ENCODE measurements around the gene SS18. TPM values are rescaled to one million over a fixed set of nuclear protein-coding genes. Genes with fewer than 3 reads are reported as not detected.
A peak's percentile ranks its signal among the peaks of the same experiment; 100 is the strongest.

The SS18 gene
- total and polyA plus RNA-seq, 5 experiments from 2014 or later, result 28.3 to 85.7 (median 36.4) TPM

- POLR2A ChIA-PET, result no interaction called here
- H3K36me3 Mint-ChIP-seq, result peaks cover 15 to 90% (median 35%) of the 10 kb centered on the region in 3 donors
- DNase-seq (no peak), ATAC-seq (no peak)
- H3K9me3 Mint-ChIP-seq, result peaks cover 0 to 3% (median 0%) of the 10 kb centered on the region in 9 donors
- H3K4me1 Mint-ChIP-seq, result peaks cover 0 to 5% (median 0%) of the 10 kb centered on the region in 4 donors
- no peaks in the 10 kb centered on the region for H3K27me3 Mint-ChIP-seq
- no peak overlapping the region for H3K4me3 Mint-ChIP-seq
- no peak overlapping the region for H3K27ac Mint-ChIP-seq
Measured at GRCh38 chr18:26017929-26018328, 72.5 kb downstream of the SS18 start.

GRCh38 chr18:26014462-26014861, 76.0 kb downstream of the SS18 start:
- peaks cover 14 to 72% (median 29%) of the 10 kb centered on the region in 3 donors for H3K36me3 Mint-ChIP-seq
- H3K27me3 Mint-ChIP-seq, result no peaks in the 10 kb centered on the region
- H3K27ac Mint-ChIP-seq, result no peak overlapping the region
- peaks cover 0 to 3% (median 0%) of the 10 kb centered on the region in 4 donors for H3K4me1 Mint-ChIP-seq
- no peak for ATAC-seq
- H3K4me3 Mint-ChIP-seq, result no peak overlapping the region
- POLR2A ChIA-PET, result no interaction called here
- H3K9me3 Mint-ChIP-seq, result peaks cover 0 to 3% (median 0%) of the 10 kb centered on the region in 9 donors
- DNase-seq, result no peak

GRCh38 chr18:26008619-26009018, 81.8 kb downstream of the SS18 start:
- POLR2A ChIA-PET, result no interaction called here
- Mint-ChIP-seq H3K27me3 (peaks cover 0 to 1% (median 0%) of the 10 kb centered on the region in 5 donors), H3K27ac (no peak overlapping the region), H3K9me3 (peaks cover 0 to 7% (median 0%) of the 10 kb centered on the region in 9 donors), H3K4me3 (no peak overlapping the region), H3K4me1 (no peaks in the 10 kb centered on the region), H3K36me3 (peaks cover 8 to 20% (median 8%) of the 10 kb centered on the region in 3 donors)
- DNase-seq (no peak), ATAC-seq (no peak)

- POLR2A ChIA-PET, result no interaction called here
Measured at GRCh38 chr18:26008096-26008495, 82.3 kb downstream of the SS18 start.

GRCh38 chr18:26005950-26006349, 84.5 kb downstream of the SS18 start:
- ATAC-seq (no peak), DNase-seq (no peak)
- Mint-ChIP-seq H3K27ac (no peak overlapping the region), H3K4me1 (no peaks in the 10 kb centered on the region), H3K4me3 (no peak overlapping the region), H3K36me3 (peaks cover under 1 to 8% (median 3%) of the 10 kb centered on the region in 3 donors), H3K27me3 (peaks cover 0 to 1% (median 0%) of the 10 kb centered on the region in 5 donors), H3K9me3 (peaks cover 0 to 7% (median 0%) of the 10 kb centered on the region in 9 donors)
- POLR2A ChIA-PET, result no interaction called here

More at GRCh38 chr18:26008096-26008495, 82.3 kb downstream of the SS18 start:
- no peaks in the 10 kb centered on the region for H3K4me1 Mint-ChIP-seq
- peaks cover 0 to 1% (median 0%) of the 10 kb centered on the region in 5 donors for H3K27me3 Mint-ChIP-seq
- peak overlapping the region in 1 of 10 donors; percentile 20 for H3K27ac Mint-ChIP-seq
- H3K4me3 Mint-ChIP-seq, result no peak overlapping the region
- DNase-seq (no peak), ATAC-seq (no peak)
- peaks cover 8 to 15% (median 8%) of the 10 kb centered on the region in 3 donors for H3K36me3 Mint-ChIP-seq
- peaks cover 0 to 7% (median 0%) of the 10 kb centered on the region in 9 donors for H3K9me3 Mint-ChIP-seq

- Mint-ChIP-seq H3K27me3 (peaks cover 0 to 1% (median 0%) of the 10 kb centered on the region in 5 donors), H3K36me3 (peaks cover 0 to 2% (median 0%) of the 10 kb centered on the region in 3 donors), H3K27ac (no peak overlapping the region), H3K4me3 (no peak overlapping the region), H3K4me1 (no peaks in the 10 kb centered on the region), H3K9me3 (peaks cover 0 to 6% (median 0%) of the 10 kb centered on the region in 9 donors)
- POLR2A ChIA-PET, result no interaction called here
- DNase-seq (no peak), ATAC-seq (no peak)
Measured at GRCh38 chr18:26004832-26005231, 85.6 kb downstream of the SS18 start.

GRCh38 chr18:26003817-26004216, 86.6 kb downstream of the SS18 start:
- no peak for DNase-seq
- POLR2A ChIA-PET, result interaction anchor here (0.6 kb wide), 1 partner anchor 13 kb away, joined by 3 read pairs; no protein-coding TSS in a partner anchor
- Mint-ChIP-seq H3K4me3 (no peak overlapping the region), H3K36me3 (peaks cover 2 to 8% (median 8%) of the 10 kb centered on the region in 3 donors), H3K27me3 (peaks cover 0 to 3% (median 0%) of the 10 kb centered on the region in 5 donors), H3K9me3 (peaks cover 0 to 9% (median 1%) of the 10 kb centered on the region in 9 donors), H3K4me1 (no peaks in the 10 kb centered on the region), H3K27ac (no peak overlapping the region)
- no peak for ATAC-seq

- Mint-ChIP-seq H3K9me3 (peaks cover 0 to 11% (median 2%) of the 10 kb centered on the region in 9 donors), H3K36me3 (peaks cover 2 to 12% (median 9%) of the 10 kb centered on the region in 3 donors), H3K4me3 (no peak overlapping the region), H3K27me3 (peaks cover 0 to 3% (median 0%) of the 10 kb centered on the region in 5 donors), H3K4me1 (no peaks in the 10 kb centered on the region), H3K27ac (no peak overlapping the region)
- POLR2A ChIA-PET, result no interaction called here
- ATAC-seq (no peak), DNase-seq (no peak)
Measured at GRCh38 chr18:26003356-26003755, 87.1 kb downstream of the SS18 start.

GRCh38 chr18:26002375-26002910, 88.0 kb downstream of the SS18 start:
- peaks cover 0 to 14% (median 4%) of the 10 kb centered on the region in 9 donors for H3K9me3 Mint-ChIP-seq

GRCh38 chr18:25998461-25998860, 92.0 kb downstream of the SS18 start:
- peaks cover 5 to 12% (median 9%) of the 10 kb centered on the region in 3 donors for H3K36me3 Mint-ChIP-seq
- H3K4me1 Mint-ChIP-seq, result no peaks in the 10 kb centered on the region
- ATAC-seq (no peak), DNase-seq (no peak)
- H3K4me3 Mint-ChIP-seq, result no peak overlapping the region
- no peak overlapping the region for H3K27ac Mint-ChIP-seq
- peaks cover 0 to 3% (median 0%) of the 10 kb centered on the region in 5 donors for H3K27me3 Mint-ChIP-seq
- peaks cover 0 to 15% (median 4%) of the 10 kb centered on the region in 9 donors for H3K9me3 Mint-ChIP-seq
- POLR2A ChIA-PET, result no interaction called here

More at GRCh38 chr18:26002375-26002910, 88.0 kb downstream of the SS18 start:
- Mint-ChIP-seq H3K27me3 (peaks cover 0 to 3% (median 0%) of the 10 kb centered on the region in 5 donors), H3K36me3 (peaks cover 5 to 12% (median 9%) of the 10 kb centered on the region in 3 donors), H3K27ac (no peak overlapping the region), H3K4me1 (no peaks in the 10 kb centered on the region), H3K4me3 (no peak overlapping the region)
- no peak for ATAC-seq
- POLR2A ChIA-PET, result no interaction called here
- DNase-seq, result no peak

- Mint-ChIP-seq H3K36me3 (no peaks in the 10 kb centered on the region), H3K4me3 (no peak overlapping the region), H3K27me3 (peaks cover 0 to 6% (median 3%) of the 10 kb centered on the region in 5 donors), H3K9me3 (peaks cover 0 to 2% (median 0%) of the 10 kb centered on the region in 9 donors), H3K27ac (no peak overlapping the region), H3K4me1 (peaks cover 0 to 7% (median 0%) of the 10 kb centered on the region in 4 donors)
- ATAC-seq, result no peak
- DNase-seq, result no peak
- POLR2A ChIA-PET, result no interaction called here
Measured at GRCh38 chr18:25992566-25992965, 97.8 kb downstream of the SS18 start.

- DNase-seq (no peak), ATAC-seq (no peak)
- peaks cover 0 to under 1% (median 0%) of the 10 kb centered on the region in 9 donors for H3K9me3 Mint-ChIP-seq
- POLR2A ChIA-PET, result no interaction called here
- no peak overlapping the region for H3K27ac Mint-ChIP-seq
- no peaks in the 10 kb centered on the region for H3K36me3 Mint-ChIP-seq
- peaks cover 0 to 10% (median 0%) of the 10 kb centered on the region in 4 donors for H3K4me1 Mint-ChIP-seq
- H3K4me3 Mint-ChIP-seq, result no peak overlapping the region
- peaks cover 0 to 14% (median 6%) of the 10 kb centered on the region in 5 donors for H3K27me3 Mint-ChIP-seq
Measured at GRCh38 chr18:25990473-25990872, 99.9 kb downstream of the SS18 start.

- POLR2A ChIA-PET, result no interaction called here
- Mint-ChIP-seq H3K4me3 (no peak overlapping the region), H3K4me1 (peaks cover 0 to 10% (median 0%) of the 10 kb centered on the region in 4 donors), H3K27ac (no peak overlapping the region), H3K27me3 (peaks cover 0 to 17% (median 2%) of the 10 kb centered on the region in 5 donors), H3K36me3 (peaks cover 0 to 5% (median 0%) of the 10 kb centered on the region in 3 donors), H3K9me3 (peaks cover 0 to 3% (median 0%) of the 10 kb centered on the region in 9 donors)
- DNase-seq, result no peak
- ATAC-seq, result no peak
Measured at GRCh38 chr18:25985707-25986394, 104.6 kb downstream of the SS18 start.

Measured in naive thymus-derived CD8-positive, alpha-beta T cell (primary cell).